ENCODE measurements around the gene GAS6.

Gene GAS6

GRCh38 chr13:113879494-113880360 is 15.9 kb upstream of the GAS6 start (continued):
- TF ChIP-seq ZBTB49 (tag by site-specific recombination; IDR thresholded peaks at IDR 0.05; ENCODE audit: low read depth) (no peak), GLIS2 (tag by site-specific recombination; IDR thresholded peaks at IDR 0.05) (no peak), ZFHX2 (tag by site-specific recombination; conservative IDR thresholded peaks at IDR 0.05) (no peak), SCRT1 (tag by site-specific recombination; IDR thresholded peaks at IDR 0.05; ENCODE audit: borderline replicate concordance) (no peak), SALL2 (tag by site-specific recombination; IDR thresholded peaks at IDR 0.05; ENCODE audit: borderline replicate concordance) (no peak), PRDM2 (tag by site-specific recombination; IDR thresholded peaks at IDR 0.05; ENCODE audit: borderline replicate concordance) (no peak), TCF7L2 (IDR thresholded peaks at IDR 0.05; ENCODE audit: borderline replicate concordance, low read depth, low read length) (no peak), PBX3 (CRISPR knock-in tag; IDR thresholded peaks at IDR 0.05) (no peak), ZFP41 (tag by site-specific recombination; IDR thresholded peaks at IDR 0.05; ENCODE audit: borderline replicate concordance) (no peak)

- Histone ChIP-seq H3K27ac (ENCODE audit: extremely low read depth, low read depth, low read length) (no peak overlapping the region), H3K4me1 (ENCODE audit: control insufficient read depth, insufficient read depth, low read length) (no peaks in the 10 kb centered on the region), H3K4me3 (ENCODE audit: low read depth, low read length) (no peak overlapping the region), H3K9me3 (ENCODE audit: control insufficient read depth, insufficient read depth, low read depth, low read length) (no peaks in the 10 kb centered on the region), H3K36me3 (ENCODE audit: control insufficient read depth in 2 of 2, insufficient read depth in 1 of 2, low read length in 2 of 2) (no peaks in the 10 kb centered on the region)
- CTCF ChIA-PET = interaction anchor here (0.6 kb wide), 1 partner anchor 299 kb away, joined by 5 read pairs; no protein-coding TSS in a partner anchor
- POLR2A ChIA-PET = no interaction called here
- TF ChIP-seq ZNF747 (tag by site-specific recombination; IDR thresholded peaks at IDR 0.05) (no peak), ZNF26 (tag by site-specific recombination; IDR thresholded peaks at IDR 0.05) (no peak), ZNF221 (tag by site-specific recombination; IDR thresholded peaks at IDR 0.05; ENCODE audit: borderline replicate concordance) (no peak), PRDM1 (tag by site-specific recombination; IDR thresholded peaks at IDR 0.05) (no peak), TSHZ1 (tag by site-specific recombination; IDR thresholded peaks at IDR 0.05; ENCODE audit: borderline replicate concordance) (no peak), ZNF701 (tag by site-specific recombination; IDR thresholded peaks at IDR 0.05) (no peak), ZNF174 (tag by site-specific recombination; IDR thresholded peaks at IDR 0.05) (no peak), ZNF132 (tag by site-specific recombination; IDR thresholded peaks at IDR 0.05; ENCODE audit: borderline replicate concordance) (no peak), TCF7L2 (IDR thresholded peaks at IDR 0.05; ENCODE audit: borderline replicate concordance, low read depth, low read length) (no peak)
Observed at GRCh38 chr13:113879017-113879416, 15.1 kb upstream of the GAS6 start.

All from HEK293 (cell line).